Chondrocyte (in vitro differentiated cells): ENCODE results near the gene UMODL1. TPM values are rescaled to one million over a fixed set of nuclear protein-coding genes. Genes with fewer than 3 reads are reported as not detected.

ENCODE experiments used
- DNase-seq: peaks from one replicate; pipeline ENCODE4 v3.0.0; 2021; ENCODE audit warnings: mixed read lengths, low spot score
- H3K27ac Mint-ChIP-seq: one replicate; pipeline ENCODE4 v1.8.0; 2021; ENCODE audit warnings: mild to moderate bottlenecking, moderate library complexity, mixed read lengths; ENCODE audit not compliant: unreplicated experiment
- H3K27me3 Mint-ChIP-seq: 2 replicates; pipeline ENCODE4 v1.8.0; 2021; ENCODE audit warnings: low read depth, mixed read lengths
- H3K36me3 Mint-ChIP-seq: 2 replicates; pipeline ENCODE4 v1.8.0; 2021; ENCODE audit warnings: low read depth, mixed read lengths
- H3K4me1 Mint-ChIP-seq: 2 replicates; pipeline ENCODE4 v1.8.0; 2021; ENCODE audit warnings: low read depth, mild to moderate bottlenecking, mixed read lengths
- H3K4me3 Mint-ChIP-seq: one replicate; pipeline ENCODE4 v1.8.0; 2021; ENCODE audit warnings: mild to moderate bottlenecking, moderate library complexity, mixed read lengths; ENCODE audit not compliant: unreplicated experiment
- H3K9me3 Mint-ChIP-seq: 2 replicates; pipeline ENCODE4 v1.8.0; 2021; ENCODE audit warnings: low read depth, mixed read lengths
- total RNA-seq: library from RNA; stranded (reverse); gene quantifications from 3 replicates; pipeline ENCODE4 v1.2.1, GENCODE V29; 2021
- TF ChIP-seq, protein P1 (sequence below): fragments of 200-600 bp; sonication (generic); IDR thresholded peaks from 2 replicates; pipeline ENCODE4 v1.5.0; 2021; ENCODE audit warnings: antibody characterized with exemption, mild to moderate bottlenecking, moderate library complexity

UMODL1 gene
- total RNA-seq, 1 donor from 2014 or later = not detected

DNA sequence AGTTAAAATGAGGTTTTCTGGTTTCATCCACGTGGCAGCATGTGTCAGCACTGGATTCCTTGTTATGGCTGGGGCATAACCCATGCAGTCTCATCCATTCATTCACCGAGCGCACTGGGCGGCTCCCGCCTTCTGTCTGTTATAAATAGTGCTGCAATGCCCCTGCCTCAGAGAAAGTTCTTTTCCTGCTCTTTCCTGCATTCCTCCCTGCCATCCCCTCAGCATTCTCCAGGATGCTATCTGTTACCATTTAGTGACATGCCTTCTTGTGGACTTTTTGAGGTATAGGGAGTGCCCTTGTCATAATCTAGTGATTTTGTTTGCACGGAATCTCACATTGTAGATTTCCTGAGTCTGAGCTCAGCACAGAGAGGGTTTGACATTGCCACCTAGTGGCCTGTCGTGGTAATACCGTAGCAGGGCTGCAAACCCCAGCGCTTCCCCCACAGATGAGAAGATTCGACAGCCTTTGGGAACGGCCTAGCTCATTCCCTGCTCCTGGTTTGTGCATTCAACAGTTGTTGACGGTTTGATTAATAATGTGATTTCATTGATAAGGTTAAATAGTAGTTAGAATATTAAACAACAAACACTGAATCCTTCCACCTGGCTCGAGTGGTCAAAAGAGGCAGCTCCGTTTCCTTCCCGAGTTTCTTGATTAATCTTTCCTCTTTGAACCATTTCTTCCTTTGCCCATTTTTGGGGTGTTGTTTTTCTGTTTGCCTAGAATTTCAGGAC is 46.3 kb downstream of the UMODL1 start:
- peak overlapping the region; percentile 91 for H3K27ac Mint-ChIP-seq

DNA sequence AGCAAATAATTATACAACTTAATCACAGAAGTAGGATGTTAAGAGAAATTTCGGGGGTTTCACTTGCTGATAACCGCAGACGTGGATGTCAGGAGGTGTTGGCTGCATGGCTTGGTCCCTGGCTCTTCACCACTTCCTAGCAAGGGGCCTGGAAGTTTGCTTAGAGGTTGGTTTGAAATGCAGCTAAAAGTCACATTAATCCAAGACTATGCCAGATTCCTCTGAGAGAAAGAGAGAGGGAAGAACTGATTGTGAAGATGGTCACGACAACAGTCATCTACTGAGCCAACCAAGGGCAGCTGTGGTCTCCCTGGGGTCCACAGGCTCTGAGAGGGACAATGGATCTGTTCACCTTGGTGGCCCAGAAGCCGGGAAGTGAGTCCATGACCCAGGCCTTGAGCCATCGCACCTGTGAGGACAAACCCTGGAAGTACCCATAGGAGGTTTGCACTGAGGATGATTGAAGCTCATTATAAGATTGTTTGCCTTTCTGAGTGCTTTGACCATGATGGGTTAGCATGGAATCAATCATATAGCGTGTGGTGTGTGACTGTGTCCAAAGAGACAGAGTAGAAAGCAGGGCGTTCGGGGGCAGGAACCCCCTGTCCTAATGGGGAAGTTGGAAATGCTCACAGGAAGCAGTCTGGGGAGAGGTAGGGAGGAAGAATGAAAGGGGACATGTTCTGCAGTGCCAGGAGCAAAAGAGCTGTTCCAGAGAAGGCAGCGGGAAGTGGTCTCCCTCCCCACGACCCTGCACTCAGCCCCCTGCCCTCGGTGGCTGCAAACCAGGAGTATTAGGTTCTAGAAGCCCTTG is 47.1 kb downstream of the UMODL1 start:
- H3K36me3 Mint-ChIP-seq = no peaks in the 10 kb centered on the region
- H3K4me3 Mint-ChIP-seq = no peak overlapping the region
- H3K4me1 Mint-ChIP-seq = peaks cover 18% of the 10 kb centered on the region
- no peaks in the 10 kb centered on the region for H3K9me3 Mint-ChIP-seq
- no peak overlapping the region for H3K27ac Mint-ChIP-seq
- peak; percentile 61 for DNase-seq
- H3K27me3 Mint-ChIP-seq = peaks cover 20% of the 10 kb centered on the region
- TF ChIP-seq, protein P1, sequence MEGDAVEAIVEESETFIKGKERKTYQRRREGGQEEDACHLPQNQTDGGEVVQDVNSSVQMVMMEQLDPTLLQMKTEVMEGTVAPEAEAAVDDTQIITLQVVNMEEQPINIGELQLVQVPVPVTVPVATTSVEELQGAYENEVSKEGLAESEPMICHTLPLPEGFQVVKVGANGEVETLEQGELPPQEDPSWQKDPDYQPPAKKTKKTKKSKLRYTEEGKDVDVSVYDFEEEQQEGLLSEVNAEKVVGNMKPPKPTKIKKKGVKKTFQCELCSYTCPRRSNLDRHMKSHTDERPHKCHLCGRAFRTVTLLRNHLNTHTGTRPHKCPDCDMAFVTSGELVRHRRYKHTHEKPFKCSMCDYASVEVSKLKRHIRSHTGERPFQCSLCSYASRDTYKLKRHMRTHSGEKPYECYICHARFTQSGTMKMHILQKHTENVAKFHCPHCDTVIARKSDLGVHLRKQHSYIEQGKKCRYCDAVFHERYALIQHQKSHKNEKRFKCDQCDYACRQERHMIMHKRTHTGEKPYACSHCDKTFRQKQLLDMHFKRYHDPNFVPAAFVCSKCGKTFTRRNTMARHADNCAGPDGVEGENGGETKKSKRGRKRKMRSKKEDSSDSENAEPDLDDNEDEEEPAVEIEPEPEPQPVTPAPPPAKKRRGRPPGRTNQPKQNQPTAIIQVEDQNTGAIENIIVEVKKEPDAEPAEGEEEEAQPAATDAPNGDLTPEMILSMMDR = no peak

More for the DNA sequence above, 46.3 kb downstream of the UMODL1 start:
- Mint-ChIP-seq H3K4me1 (peaks cover 24% of the 10 kb centered on the region), H3K27me3 (peaks cover 20% of the 10 kb centered on the region), H3K4me3 (peak overlapping the region; percentile 64), H3K36me3 (no peaks in the 10 kb centered on the region), H3K9me3 (no peaks in the 10 kb centered on the region)
- TF ChIP-seq, protein P1 = peak; percentile 96
- no peak for DNase-seq

DNA sequence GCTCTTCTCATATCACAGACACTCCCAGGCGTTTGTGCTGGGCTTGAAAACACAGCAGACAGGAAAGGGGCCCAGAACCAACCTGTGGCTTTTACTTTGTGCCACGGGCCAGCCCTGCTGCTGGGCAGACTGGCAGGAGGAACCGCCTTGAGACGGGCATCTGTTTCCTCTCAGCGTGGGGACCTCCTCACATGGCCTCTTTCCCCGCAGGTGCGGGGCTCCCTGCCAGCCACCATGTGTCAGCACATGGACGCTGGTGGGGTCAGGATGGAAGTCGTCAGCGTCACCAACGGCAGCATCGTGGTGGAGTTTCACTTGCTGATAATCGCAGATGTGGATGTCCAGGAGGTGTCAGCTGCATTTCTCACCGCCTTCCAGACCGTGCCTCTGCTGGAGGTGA is 47.8 kb downstream of the UMODL1 start:
- H3K27me3 Mint-ChIP-seq = peaks cover 23% of the 10 kb centered on the region
- no peaks in the 10 kb centered on the region for H3K36me3 Mint-ChIP-seq
- H3K4me1 Mint-ChIP-seq = peaks cover 18% of the 10 kb centered on the region
- TF ChIP-seq, protein P1 = no peak
- H3K9me3 Mint-ChIP-seq = no peaks in the 10 kb centered on the region
- DNase-seq = peak; percentile 80
- no peak overlapping the region for H3K4me3 Mint-ChIP-seq
- H3K27ac Mint-ChIP-seq = no peak overlapping the region

DNA sequence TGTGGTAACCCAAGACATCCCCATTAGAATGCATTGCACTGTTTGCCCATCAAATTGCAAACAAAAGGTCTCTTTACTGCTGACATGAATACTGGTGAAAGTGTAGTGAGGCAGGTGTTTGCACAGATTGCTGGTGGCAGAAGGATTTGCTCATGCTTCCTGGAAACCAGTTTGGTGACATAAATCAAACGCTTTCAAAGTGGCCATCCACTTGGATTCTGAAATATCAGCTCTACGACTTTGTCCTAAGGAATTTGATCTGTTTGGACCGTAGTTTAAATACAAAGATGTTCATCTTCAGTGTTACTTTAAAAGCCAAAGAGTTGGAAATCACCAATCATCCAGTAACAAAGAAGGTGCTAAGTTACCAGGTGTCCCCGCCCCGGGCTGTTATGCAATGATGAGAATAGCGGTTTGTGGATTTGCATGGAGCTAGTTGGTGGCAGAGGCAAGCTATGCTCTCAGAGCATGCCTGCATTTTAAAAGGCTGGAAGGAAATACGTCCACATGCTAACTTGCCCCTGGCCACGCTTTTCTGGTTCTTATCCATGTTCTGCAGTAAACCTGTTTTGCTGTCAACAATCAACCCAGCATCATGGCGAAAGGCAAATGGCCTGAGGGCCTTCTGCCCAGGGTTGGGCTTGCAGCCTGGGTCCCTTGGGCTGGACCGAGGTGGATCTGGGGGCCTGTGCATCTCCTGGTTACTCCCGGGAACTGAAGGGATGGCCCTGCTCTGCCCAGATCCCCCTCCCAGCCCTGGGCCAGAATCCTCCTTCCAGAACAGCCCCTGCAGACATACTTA is 49.2 kb downstream of the UMODL1 start:
- H3K9me3 Mint-ChIP-seq = no peaks in the 10 kb centered on the region
- H3K36me3 Mint-ChIP-seq = no peaks in the 10 kb centered on the region
- H3K4me3 Mint-ChIP-seq = no peak overlapping the region
- H3K27me3 Mint-ChIP-seq = peaks cover 23% of the 10 kb centered on the region
- H3K27ac Mint-ChIP-seq = no peak overlapping the region
- H3K4me1 Mint-ChIP-seq = peaks cover 21% of the 10 kb centered on the region
- TF ChIP-seq, protein P1 = no peak
- DNase-seq = peak; percentile 6
